K562 (cell line): ENCODE results near the gene BZW2. TPM values are rescaled to one million over a fixed set of nuclear protein-coding genes. Genes with fewer than 3 reads are reported as not detected.

ENCODE experiments used
- ATAC-seq: fragments of 200-7000 bp; cut with Tn5 transposase; 3 replicates; pipeline ENCODE4 v1.9.1; 2020; ENCODE audit warnings: moderate library complexity
- BruUV-seq: library from RNA; stranded (reverse); fragments of 400-500 nt; replicated peaks from 2 replicates; lab custom pipeline; 2021; lab: Mats Ljungman, UMichigan
- CTCF ChIA-PET: fragments of 300-600 bp; formaldehyde crosslinking; extraction: SDS; loops from one replicate; lab custom pipeline; 2021; ENCODE audit warnings: low intra/inter-chr PET ratio; lab: Yijun Ruan, JAX
- POLR2A ChIA-PET: fragments of 300-600, 350-650 bp; sonication (Branson Sonifier 250); formaldehyde crosslinking; extraction: SDS; loops from one replicate; lab custom pipeline; 2021; ENCODE audit warnings: antibody characterized with exemption, inconsistent platforms; lab: Yijun Ruan, JAX
- DNase-seq, 4 experiments: peaks; one replicate each; pipeline versions ENCODE4 v3.0.0 to v3.0.0-alpha.2; 2011 to 2018; ENCODE audit warnings: low spot score in 3 of 4, mixed read lengths in 3 of 4; ENCODE audit errors: extremely low read depth in 1 of 4
- FAIRE-seq: peaks from 2 replicates; lab custom pipeline; 2011; peaks lifted over from hg19 to GRCh38; lab: Jason Lieb, UNC
- H2AFZ ChIP-seq: 2 replicates; pipeline ENCODE4 v1.6.0; 2011; ENCODE audit warnings: low read depth, low read length, control low read depth, inconsistent platforms
- H3K27ac ChIP-seq: fragments of 200-600 bp; 3 replicates; pipeline ENCODE4 v1.8.0; 2011; ENCODE audit warnings: low read depth, mild to moderate bottlenecking, control low read depth, inconsistent platforms, low read length, moderate library complexity, mixed read lengths; ENCODE audit errors: extremely low read depth
- H3K27me3 ChIP-seq, 2 experiments: fragments of 300-600 bp in 1 of 2; 2 replicates in 1 of 2; 3 replicates in 1 of 2; pipeline versions ENCODE4 v1.6.0 to v1.8.0; 2011; ENCODE audit warnings: inconsistent platforms in 2 of 2, low read length in 2 of 2, mild to moderate bottlenecking in 1 of 2, mixed read lengths in 1 of 2, moderate library complexity in 1 of 2; ENCODE audit not compliant: control insufficient read depth in 2 of 2, insufficient read depth in 2 of 2
- H3K36me3 ChIP-seq: fragments of 300-600 bp; 3 replicates; pipeline ENCODE4 v1.8.0; 2011; ENCODE audit warnings: mild to moderate bottlenecking, low read length, inconsistent platforms; ENCODE audit not compliant: control insufficient read depth, insufficient read depth
- H3K4me1 ChIP-seq, 2 experiments: fragments of 200-600 bp in 1 of 2; replicated peaks in 1 of 2; 2 replicates in 1 of 2; 3 replicates in 1 of 2; pipeline versions ENCODE4 v1.5.1 to v1.8.0; 2011; ENCODE audit warnings: inconsistent platforms in 2 of 2, low read length in 2 of 2, mild to moderate bottlenecking in 1 of 2, mixed read lengths in 1 of 2, moderate library complexity in 1 of 2; ENCODE audit not compliant: control insufficient read depth in 2 of 2, insufficient read depth in 2 of 2
- H3K4me2 ChIP-seq: 2 replicates; pipeline ENCODE4 v1.6.1; 2011; ENCODE audit warnings: low read length, control low read depth, inconsistent platforms, mixed read lengths; ENCODE audit not compliant: insufficient read depth
- H3K4me3 ChIP-seq: fragments of 200-600 bp; sonication (generic), shearing (Covaris generic); 2 replicates; pipeline ENCODE4 v1.5.1; 2016; ENCODE audit warnings: control low read depth, inconsistent platforms
- H3K79me2 ChIP-seq: fragments of 200-600 bp; 3 replicates; pipeline ENCODE4 v1.8.0; 2011; ENCODE audit warnings: low read length, inconsistent platforms; ENCODE audit not compliant: control insufficient read depth, insufficient read depth
- H3K9ac ChIP-seq, 2 experiments: 2 replicates each; pipeline versions ENCODE4 v1.6.0 to v1.6.1; 2011; ENCODE audit warnings: low read depth in 2 of 2, low read length in 2 of 2, control low read depth in 1 of 2, inconsistent platforms in 1 of 2, mild to moderate bottlenecking in 1 of 2, mixed read lengths in 1 of 2; ENCODE audit not compliant: insufficient read depth in 1 of 2
- H3K9me1 ChIP-seq: one replicate; pipeline ENCODE4 v1.6.0; 2011; ENCODE audit warnings: inconsistent platforms, mild to moderate bottlenecking, low read length, moderate library complexity; ENCODE audit not compliant: control insufficient read depth, insufficient read depth
- H3K9me3 ChIP-seq: replicated peaks from 2 replicates; pipeline ENCODE4 v1.5.1; 2011; ENCODE audit warnings: low read depth, low read length, inconsistent platforms; ENCODE audit not compliant: control insufficient read depth, insufficient read depth
- H4K20me1 ChIP-seq: replicated peaks from 2 replicates; pipeline ENCODE4 v1.6.1; 2011; ENCODE audit warnings: low read length, inconsistent platforms, mixed read lengths; ENCODE audit not compliant: control insufficient read depth, insufficient read depth
- NBN ChIP-seq: fragments of 450-650 bp; IDR thresholded peaks from 2 replicates; pipeline ENCODE4 v1.6.1; 2016; ENCODE audit warnings: low read depth, mild to moderate bottlenecking
- NR2C2 ChIP-seq, 2 experiments: fragments of 200-800 bp in 1 of 2; sonication (Bioruptor generic) in 1 of 2; sonication (generic) in 1 of 2; formaldehyde crosslinking in 1 of 2; IDR thresholded peaks; 2 replicates each; pipeline versions ENCODE4 v1.6.1 to v1.8.0; 2016 to 2022; ENCODE audit warnings: mild to moderate bottlenecking in 1 of 2, missing compliant biosample characterization in 1 of 2, missing genetic modification characterization in 1 of 2, missing genetic modification reagents in 1 of 2
- NR2F6 ChIP-seq: fragments of 450-650 bp; formaldehyde crosslinking; IDR thresholded peaks from 2 replicates; pipeline ENCODE4 v1.4.0; 2020; ENCODE audit warnings: mild to moderate bottlenecking
- SIX5 ChIP-seq, 2 experiments: IDR thresholded peaks; 2 replicates each; pipeline ENCODE4 v1.6.1; 2011; ENCODE audit warnings: low read length in 2 of 2, borderline replicate concordance in 1 of 2, low read depth in 1 of 2, mild to moderate bottlenecking in 1 of 2, moderate library complexity in 1 of 2; ENCODE audit not compliant: insufficient read depth in 1 of 2
- SMC3 ChIP-seq: conservative IDR thresholded peaks from 2 replicates; pipeline ENCODE4 v1.6.1; 2011; ENCODE audit warnings: low read depth, low read length, improper control_type of control experiment; ENCODE audit not compliant: insufficient read depth
- TCFL5 ChIP-seq: fragments of 250-450 bp; sonication (Bioruptor Pico); conservative IDR thresholded peaks from 2 replicates; pipeline ENCODE4 v1.6.1; 2021; ENCODE audit warnings: mild to moderate bottlenecking, moderate library complexity, matching md5 sums
- TRIM24 ChIP-seq, 2 experiments: fragments of 450-650 bp; IDR thresholded peaks; 2 replicates each; pipeline ENCODE4 v1.6.1; 2016
- WHSC1 ChIP-seq: IDR thresholded peaks from one replicate; pipeline ENCODE4 v1.6.1; 2012; ENCODE audit warnings: low read length, control low read depth, inconsistent platforms
- ZC3H4 ChIP-seq: sonication (generic); formaldehyde crosslinking; IDR thresholded peaks from 2 replicates; pipeline ENCODE4 v1.9.0; 2021; ENCODE audit warnings: missing genetic modification reagents, borderline replicate concordance
- ZNF699 ChIP-seq: fragments of 250-450 bp; sonication (Bioruptor Pico); IDR thresholded peaks from 2 replicates; pipeline ENCODE4 v1.8.0; 2021; ENCODE audit warnings: mild to moderate bottlenecking, moderate library complexity; ENCODE audit not compliant: insufficient replicate concordance
- WGBS: fragments of 100-300 bp; shearing (Covaris generic); methylation state at CpG from one replicate; pipeline ENCODE4 v1.1.6; 2016; ENCODE audit warnings: low coverage, mixed read lengths; ENCODE audit not compliant: insufficient coverage; ENCODE audit errors: missing lambda C conversion rate; 5-methylcytosine and 5-hydroxymethylcytosine counted together
- in situ Hi-C: fragments of 300-500 bp; cut with MboI; formaldehyde crosslinking; loops from 4 replicates; pipeline ENCODE4 v1.15.0; 2018; ENCODE audit warnings: inconsistent platforms, mixed read lengths
- intact Hi-C: fragments of 100-400 bp; cut with micrococcal nuclease; formaldehyde crosslinking; loops from 2 replicates; pipeline ENCODE4 v1.14.2; 2022
- polyA plus RNA-seq, 8 experiments: library from polyadenylated mRNA; depleted of rRNA in 4 of 8; stranded (reverse) in 5 of 8; unstranded in 3 of 8; fragments of >200 nt; fragmentation: Nextera tagmentation in 2 of 8; fragmentation: Illumina TruSeq in 1 of 8; extraction: Ambion mirVana in 2 of 8; extraction: Trizol in 1 of 8; gene quantifications; 2 replicates each; pipeline versions ENCODE4 v1.2.1 to v1.2.3, GENCODE V29; 2011 to 2014; ENCODE audit warnings: inconsistent platforms in 1 of 8, missing spikeins in 1 of 8
- total RNA-seq, 7 experiments: library from RNA; depleted of rRNA in 6 of 7; stranded (reverse); fragments of >200 nt in 6 of 7; fragmentation: Illumina TruSeq in 2 of 7; extraction: Trizol in 2 of 7; gene quantifications; 2 replicates each; pipeline versions ENCODE4 v1.2.1 to v1.2.3, GENCODE V29; 2011 to 2021; ENCODE audit warnings: low replicate concordance in 1 of 7
- TF ChIP-seq, protein P1 (sequence below): fragments of 250-450 bp; sonication (Bioruptor Pico); IDR thresholded peaks from 2 replicates; pipeline ENCODE4 v1.4.0; 2020; ENCODE audit warnings: mild to moderate bottlenecking
- TF ChIP-seq, protein P2 (sequence below), 2 experiments: fragments of 200-800 bp in 1 of 2; sonication (Bioruptor generic) in 1 of 2; sonication (generic) in 1 of 2; formaldehyde crosslinking in 1 of 2; IDR thresholded peaks in 1 of 2; conservative IDR thresholded peaks in 1 of 2; 2 replicates each; pipeline versions ENCODE4 v1.5.0 to v1.6.1; 2016 to 2020; ENCODE audit warnings: missing compliant biosample characterization in 1 of 2, missing genetic modification characterization in 1 of 2, missing genetic modification reagents in 1 of 2
- TF ChIP-seq, protein P3 (sequence below): fragments of 450-650 bp; formaldehyde crosslinking; IDR thresholded peaks from 2 replicates; pipeline ENCODE4 v1.4.0; 2022; ENCODE audit warnings: missing genetic modification characterization

BZW2 gene
- total and polyA plus RNA-seq, 9 of the 15 experiments (the other 6 are each of a cell fraction or from before 2014, with no cell fraction given) = 140 to 316 (median 173) TPM

DNA sequence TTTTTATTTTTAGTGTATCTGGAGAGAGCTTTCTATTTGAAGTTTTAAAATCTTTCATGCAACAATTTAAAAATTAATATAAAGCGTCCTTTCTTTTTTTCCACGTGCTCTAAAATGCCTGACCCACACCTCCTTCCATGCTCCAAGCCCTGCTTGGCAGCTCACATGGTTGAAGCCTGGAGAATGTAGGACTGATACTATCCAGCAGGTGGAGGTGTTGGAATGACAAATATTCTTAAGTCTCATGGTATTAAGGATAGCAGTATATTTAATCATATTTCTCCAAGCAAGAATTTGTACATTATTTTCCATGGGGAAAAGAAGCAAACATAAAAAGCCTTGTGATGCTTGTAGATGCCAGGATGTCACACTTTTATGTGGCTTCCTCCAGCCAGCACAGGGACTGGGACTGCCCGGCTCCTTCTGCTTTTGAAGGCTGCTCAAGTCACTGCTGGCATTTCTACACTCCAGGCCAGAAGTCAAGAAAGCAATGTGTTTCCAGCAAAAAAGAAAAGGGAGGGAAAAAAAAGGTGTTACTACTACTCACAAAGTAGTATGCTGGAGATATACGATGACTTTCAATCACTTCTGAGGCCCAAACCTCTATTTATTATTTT, 49.7 kb downstream of the BZW2 start (continued):
- peak; percentile 13; the same call in 1 of the 2 replicates for TF ChIP-seq SMC3

DNA sequence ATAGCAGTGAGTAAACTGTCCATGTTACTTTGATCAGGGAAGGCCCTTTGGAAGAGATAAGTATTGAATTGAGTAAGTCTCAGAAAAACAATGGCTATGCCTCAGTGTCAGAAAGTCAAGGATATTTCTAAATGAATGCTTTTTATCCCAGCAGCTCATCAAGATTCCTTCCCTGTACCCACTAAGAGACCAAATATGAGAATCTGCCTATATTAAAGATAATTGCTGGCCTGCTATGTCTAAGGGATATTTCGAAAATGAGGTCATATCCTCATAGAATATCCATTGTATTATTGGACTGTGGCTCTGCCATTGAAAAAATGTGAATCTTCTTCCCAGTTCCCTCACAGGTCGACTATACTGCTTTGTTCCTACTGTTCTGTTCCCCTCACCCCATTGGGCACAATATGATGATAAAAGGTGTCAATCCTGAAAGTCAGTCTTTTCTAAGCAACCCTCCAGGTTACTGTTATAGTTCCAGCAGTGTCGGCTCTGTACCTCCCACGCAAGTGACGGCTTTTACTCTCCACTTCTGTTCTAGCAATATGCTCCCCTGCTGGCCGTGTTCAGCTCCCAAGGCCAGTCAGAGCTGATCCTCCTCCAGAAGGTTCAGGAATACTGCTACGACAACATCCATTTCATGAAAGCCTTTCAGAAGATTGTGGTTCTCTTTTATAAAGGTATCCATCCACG, 51.7 kb downstream of the BZW2 start:
- POLR2A ChIA-PET = interaction anchor here (0.6 kb wide), 1 partner anchor 29 kb away, joined by 3 read pairs; no protein-coding TSS in a partner anchor
- FAIRE-seq (no peak), ATAC-seq (no peak), DNase-seq (no peak)
- H3K36me3 ChIP-seq = peaks cover 100% of the 10 kb centered on the region
- intact Hi-C loops = loop anchor here (5.0 to 10.0 kb wide), 3 partner anchors 50 to 583 kb away; partner anchors contain the start of genes AGR2, ANKMY2 and BZW2
- H3K4me2 ChIP-seq = no peak overlapping the region
- no peak overlapping the region for H3K27ac ChIP-seq
- no peaks in the 10 kb centered on the region for H3K27me3 ChIP-seq
- in situ Hi-C loops = loop anchor here (5.0 kb wide), 1 partner anchor 220 kb away; no protein-coding TSS in a partner anchor
- no peak overlapping the region for H3K4me3 ChIP-seq
- no peaks in the 10 kb centered on the region for H3K4me1 ChIP-seq
- CTCF ChIA-PET = interaction anchor here (1.7 to 2.6 kb wide), 2 partner anchors 220 kb away, joined by 4 to 32 read pairs; no protein-coding TSS in a partner anchor
- no peaks in the 10 kb centered on the region for H3K9me3 ChIP-seq
- 94% methylated on average over 8 of the region's 8 CpGs for WGBS
- H3K9ac ChIP-seq = no peak overlapping the region
- H2AFZ ChIP-seq = no peak overlapping the region
- no peaks in the 10 kb centered on the region for H4K20me1 ChIP-seq
- H3K79me2 ChIP-seq = no peaks in the 10 kb centered on the region
- BruUV-seq = no TSS peak
- H3K9me1 ChIP-seq = no peaks in the 10 kb centered on the region
- no peak for TF ChIP-seq NR2C2 (CRISPR knock-in tag; IDR thresholded peaks at IDR 0.05)
- TF ChIP-seq NR2C2 (tag; IDR thresholded peaks at IDR 0.05) = no peak
- no peak for TF ChIP-seq TRIM24 (IDR thresholded peaks at IDR 0.05)
- no peak for TF ChIP-seq ZNF699 (CRISPR knock-in tag)
- no peak for TF ChIP-seq ZC3H4 (CRISPR knock-in tag)
- TF ChIP-seq SIX5 (IDR thresholded peaks at IDR 0.05; ENCODE audit: borderline replicate concordance in 1 of 2, insufficient read depth in 1 of 2, low read depth in 1 of 2, low read length in 2 of 2) = no peak
- TF ChIP-seq, protein P1, sequence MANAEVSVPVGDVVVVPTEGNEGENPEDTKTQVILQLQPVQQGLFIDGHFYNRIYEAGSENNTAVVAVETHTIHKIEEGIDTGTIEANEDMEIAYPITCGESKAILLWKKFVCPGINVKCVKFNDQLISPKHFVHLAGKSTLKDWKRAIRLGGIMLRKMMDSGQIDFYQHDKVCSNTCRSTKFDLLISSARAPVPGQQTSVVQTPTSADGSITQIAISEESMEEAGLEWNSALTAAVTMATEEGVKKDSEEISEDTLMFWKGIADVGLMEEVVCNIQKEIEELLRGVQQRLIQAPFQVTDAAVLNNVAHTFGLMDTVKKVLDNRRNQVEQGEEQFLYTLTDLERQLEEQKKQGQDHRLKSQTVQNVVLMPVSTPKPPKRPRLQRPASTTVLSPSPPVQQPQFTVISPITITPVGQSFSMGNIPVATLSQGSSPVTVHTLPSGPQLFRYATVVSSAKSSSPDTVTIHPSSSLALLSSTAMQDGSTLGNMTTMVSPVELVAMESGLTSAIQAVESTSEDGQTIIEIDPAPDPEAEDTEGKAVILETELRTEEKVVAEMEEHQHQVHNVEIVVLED (CRISPR knock-in tag) = no peak
- TF ChIP-seq, protein P2, sequence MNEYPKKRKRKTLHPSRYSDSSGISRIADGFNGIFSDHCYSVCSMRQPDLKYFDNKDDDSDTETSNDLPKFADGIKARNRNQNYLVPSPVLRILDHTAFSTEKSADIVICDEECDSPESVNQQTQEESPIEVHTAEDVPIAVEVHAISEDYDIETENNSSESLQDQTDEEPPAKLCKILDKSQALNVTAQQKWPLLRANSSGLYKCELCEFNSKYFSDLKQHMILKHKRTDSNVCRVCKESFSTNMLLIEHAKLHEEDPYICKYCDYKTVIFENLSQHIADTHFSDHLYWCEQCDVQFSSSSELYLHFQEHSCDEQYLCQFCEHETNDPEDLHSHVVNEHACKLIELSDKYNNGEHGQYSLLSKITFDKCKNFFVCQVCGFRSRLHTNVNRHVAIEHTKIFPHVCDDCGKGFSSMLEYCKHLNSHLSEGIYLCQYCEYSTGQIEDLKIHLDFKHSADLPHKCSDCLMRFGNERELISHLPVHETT (CRISPR knock-in tag; conservative IDR thresholded peaks at IDR 0.05 in 1 of 2, IDR thresholded peaks at IDR 0.05 in 1 of 2) = no peak
- no peak for TF ChIP-seq WHSC1
- TF ChIP-seq NR2F6 (CRISPR knock-in tag) = no peak
- no peak for TF ChIP-seq NBN
- TF ChIP-seq, protein P3, sequence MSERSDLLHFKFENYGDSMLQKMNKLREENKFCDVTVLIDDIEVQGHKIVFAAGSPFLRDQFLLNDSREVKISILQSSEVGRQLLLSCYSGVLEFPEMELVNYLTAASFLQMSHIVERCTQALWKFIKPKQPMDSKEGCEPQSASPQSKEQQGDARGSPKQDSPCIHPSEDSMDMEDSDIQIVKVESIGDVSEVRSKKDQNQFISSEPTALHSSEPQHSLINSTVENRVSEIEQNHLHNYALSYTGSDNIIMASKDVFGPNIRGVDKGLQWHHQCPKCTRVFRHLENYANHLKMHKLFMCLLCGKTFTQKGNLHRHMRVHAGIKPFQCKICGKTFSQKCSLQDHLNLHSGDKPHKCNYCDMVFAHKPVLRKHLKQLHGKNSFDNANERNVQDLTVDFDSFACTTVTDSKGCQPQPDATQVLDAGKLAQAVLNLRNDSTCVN (CRISPR knock-in tag) = no peak
- TF ChIP-seq TCFL5 = no peak
